GM21737 (cell line): ENCODE results near the gene ZFP37.
A peak's percentile ranks its signal among the peaks of the same experiment; 100 is the strongest.
"Not testable (repeated sequence)": the region's sequence is repeated elsewhere in the genome, so short reads cannot be mapped to it uniquely, and the experiment has no call there.

ENCODE experiments used
- ATAC-seq: cut with Tn5 transposase; IDR thresholded peaks from one replicate; pipeline ENCODE4 v1.9.1; 2021; ENCODE audit warnings: mild to moderate bottlenecking, moderate library complexity; ENCODE audit not compliant: unreplicated experiment

ZFP37 gene

DNA sequence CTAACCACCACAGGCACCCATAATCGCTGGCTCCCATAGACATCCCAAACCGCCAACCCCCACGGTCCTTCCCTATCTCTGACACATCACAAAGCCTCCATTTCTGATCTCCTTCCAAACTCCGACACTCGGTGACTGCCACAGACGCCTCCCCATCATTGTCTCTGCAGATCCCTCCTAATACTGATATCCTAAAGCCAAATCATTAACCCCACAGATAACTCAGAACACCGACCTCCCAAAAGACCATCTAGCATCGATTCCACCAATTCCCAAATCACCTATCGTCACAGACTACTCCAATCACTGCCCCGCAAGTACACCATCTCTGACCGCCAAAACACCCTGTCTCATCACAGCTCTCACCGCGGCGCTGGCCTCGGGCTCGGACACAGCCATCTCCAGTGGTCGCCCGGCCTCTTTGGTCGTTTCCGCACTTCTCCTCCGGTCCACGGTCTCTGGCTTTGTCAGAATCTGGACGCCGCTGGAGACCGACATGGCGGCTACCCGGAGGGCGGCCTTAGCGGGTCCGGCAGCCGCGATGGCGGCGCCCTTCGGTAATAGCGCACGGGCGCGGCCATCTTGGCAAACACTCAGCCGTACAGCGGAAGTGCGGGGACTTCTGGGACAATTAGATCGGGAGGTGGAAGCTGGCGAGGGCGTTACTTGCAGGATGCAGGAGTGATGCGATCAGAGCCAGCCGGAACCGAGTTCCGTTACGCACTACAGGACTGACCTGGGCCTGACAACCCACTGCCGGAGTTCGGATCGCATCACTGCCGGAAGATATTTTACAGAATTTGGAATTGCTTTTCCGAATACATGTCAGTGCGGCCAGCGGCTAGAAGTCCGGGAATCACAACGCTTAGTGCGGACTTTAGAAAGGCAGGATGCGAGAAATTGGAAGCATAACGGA, at the start of gene ZFP37:
Gene ZFP37, minus strand, starts transcription at position 534 of the 916 bp plus-strand sequence. Its CDS starts 36 bp downstream, at position 498.
- ATAC-seq, result peak; percentile 93

DNA sequence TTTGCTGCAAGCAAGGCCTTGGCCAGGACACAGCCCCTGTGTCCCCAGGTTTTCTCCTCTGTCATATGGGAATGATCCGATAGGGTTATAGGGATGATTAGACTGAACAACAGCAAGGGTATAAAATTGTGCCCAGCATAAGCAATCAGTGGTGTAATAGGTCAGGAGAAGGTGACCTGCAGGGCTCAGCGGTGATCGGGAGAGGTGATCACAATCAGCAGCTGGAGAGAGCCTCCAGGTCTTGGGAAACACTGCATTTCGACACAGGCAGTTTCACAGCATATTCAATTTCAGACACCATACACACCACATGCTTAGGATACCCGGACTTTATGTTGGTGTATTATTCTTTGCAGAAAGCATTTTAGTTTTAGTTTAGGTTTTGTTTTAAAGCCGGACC, 48.8 kb upstream of the ZFP37 start:
- not testable (repeated sequence) for ATAC-seq

DNA sequence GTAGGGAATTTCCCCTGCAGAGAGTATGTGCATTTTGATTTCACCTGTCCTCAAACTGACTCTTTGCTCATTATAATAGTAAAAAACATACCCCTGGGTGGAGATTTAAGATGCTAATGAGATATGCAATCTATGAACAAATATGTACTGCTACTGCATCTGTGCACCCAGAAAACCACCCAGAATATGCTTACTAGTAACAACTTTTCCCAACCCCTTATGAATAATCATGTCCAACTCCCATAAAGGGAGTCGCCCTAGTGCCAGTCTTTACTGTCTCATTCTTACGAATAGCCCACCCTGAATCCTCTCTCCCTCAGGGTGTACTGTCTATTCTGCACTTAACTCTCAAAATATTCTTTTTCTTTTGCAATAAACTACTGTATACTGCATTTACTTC, 39.0 kb upstream of the ZFP37 start:
- no peak for ATAC-seq

DNA sequence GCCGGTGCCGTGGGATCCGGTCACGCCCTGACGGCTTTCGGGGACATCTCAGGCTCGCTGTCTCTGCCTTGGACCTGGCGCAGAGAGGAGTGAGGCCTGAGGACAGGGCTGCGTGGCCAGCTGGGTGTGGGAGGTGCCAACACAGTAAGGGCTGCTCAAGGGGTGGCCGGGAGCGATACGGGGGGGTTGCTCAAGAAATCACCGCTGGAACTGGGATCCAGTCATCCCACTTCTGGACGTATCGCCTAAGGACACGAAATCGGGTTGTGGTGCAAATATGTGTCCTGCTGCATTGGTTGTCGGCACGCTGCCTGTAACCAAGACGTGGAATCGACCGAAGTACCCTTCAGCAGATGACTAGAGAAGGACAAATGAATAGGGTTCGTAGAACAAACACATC, 33.4 kb upstream of the ZFP37 start:
- ATAC-seq, result not testable (repeated sequence)

DNA sequence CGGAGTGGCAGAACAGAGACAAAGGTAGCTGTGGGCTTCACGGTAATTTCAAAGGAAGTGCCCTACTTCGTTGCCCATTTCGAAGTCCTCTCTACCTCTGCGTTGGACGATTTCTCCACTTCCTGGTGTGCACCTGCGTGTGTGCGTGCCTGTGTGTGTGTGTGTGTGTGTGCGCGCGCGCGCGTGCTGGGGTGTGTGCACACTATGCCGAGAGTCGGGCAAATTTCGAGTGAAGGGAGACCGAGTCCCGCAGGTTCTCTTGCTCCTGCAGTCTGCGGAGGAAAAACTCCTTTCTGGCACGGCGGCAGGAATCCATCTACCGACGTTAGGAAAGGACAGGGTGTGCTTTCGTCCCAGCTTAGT, 32.6 kb upstream of the ZFP37 start:
- ATAC-seq, result not testable (repeated sequence)

DNA sequence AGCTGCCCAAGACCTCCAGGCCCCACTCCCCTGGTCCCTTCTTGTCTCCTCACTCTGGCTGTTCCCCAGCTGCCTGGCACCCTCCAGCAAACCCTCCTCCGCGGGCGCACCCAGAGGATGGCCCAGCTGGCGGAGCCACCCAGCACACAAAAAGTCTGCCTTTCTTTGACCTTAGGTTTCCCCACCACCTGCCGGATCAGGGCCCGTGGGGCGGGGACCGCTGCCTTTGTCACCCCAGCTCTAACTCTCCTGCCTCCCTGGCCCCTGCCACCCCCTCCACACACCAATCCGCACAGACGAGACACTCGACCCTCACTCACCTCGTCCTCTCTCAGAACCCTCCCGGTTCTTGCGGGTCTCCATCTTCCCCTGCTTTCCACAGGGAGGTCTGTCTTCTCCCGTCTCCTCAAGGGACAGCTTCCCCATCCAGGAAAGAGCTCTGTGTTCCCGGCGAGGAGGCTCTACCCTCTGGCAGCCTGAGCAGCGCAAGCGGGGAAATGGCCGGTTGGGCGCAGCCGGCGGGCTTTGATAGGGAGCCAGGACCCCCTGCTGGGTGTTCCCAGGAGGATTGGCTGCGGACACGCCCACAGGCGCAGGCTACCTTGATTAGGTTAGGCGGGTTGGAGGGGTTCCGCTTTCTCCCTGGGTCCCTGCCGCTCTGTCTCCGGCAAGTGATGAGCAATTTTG, 32.1 kb upstream of the ZFP37 start:
- ATAC-seq, result not testable (repeated sequence)

DNA sequence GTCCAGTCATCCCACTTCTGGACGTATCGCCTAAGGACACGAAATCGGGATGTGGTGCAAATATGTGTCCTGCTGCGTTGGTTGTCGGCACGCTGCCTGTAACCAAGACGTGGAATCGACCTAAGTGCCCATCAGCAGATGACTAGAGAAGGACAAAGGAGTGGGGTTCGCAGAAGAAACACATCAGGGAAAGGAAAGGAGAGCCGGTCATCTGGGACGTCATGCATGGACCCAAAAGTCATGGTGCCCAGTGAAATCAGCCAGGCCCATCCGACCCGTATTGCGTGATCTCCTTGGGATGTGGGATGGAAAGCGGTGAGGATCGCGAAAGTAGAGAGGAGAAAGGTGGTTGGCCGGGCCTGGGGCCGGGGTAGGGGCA, 6.4 kb upstream of the ZFP37 start:
- not testable (repeated sequence) for ATAC-seq

DNA sequence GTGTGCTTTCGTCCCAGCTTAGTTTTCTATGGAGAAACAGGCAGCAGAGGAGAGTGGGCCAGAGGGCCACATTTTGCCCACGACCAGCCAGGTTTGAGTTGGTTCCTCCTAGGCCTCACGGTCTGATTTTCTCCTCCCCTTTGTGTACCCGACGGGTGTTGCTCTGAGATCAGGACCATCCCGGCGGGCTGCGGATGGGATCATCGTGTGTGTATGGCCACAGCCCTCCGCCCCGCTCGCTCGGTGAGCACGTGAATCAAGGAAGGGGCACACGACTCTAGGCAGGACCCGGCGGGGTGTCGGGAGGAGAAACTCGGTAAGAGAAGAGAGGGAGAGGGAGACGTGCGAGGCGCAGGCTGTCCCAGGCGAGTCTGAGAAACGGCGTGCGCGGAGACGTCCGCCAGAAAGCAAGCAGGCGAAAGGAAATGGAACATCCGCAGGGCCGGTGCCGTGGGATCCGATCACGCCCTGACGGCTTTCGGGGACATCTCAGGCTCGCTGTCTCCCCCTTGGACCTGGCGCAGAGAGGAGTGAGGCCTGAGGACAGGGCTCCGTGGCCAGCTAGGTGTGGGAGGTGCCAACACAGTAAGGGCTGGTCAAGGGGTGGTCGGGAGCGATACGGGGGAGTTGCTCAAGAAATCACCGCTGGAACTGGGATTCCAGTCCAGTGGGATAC, 5.9 kb upstream of the ZFP37 start:
- not testable (repeated sequence) for ATAC-seq

DNA sequence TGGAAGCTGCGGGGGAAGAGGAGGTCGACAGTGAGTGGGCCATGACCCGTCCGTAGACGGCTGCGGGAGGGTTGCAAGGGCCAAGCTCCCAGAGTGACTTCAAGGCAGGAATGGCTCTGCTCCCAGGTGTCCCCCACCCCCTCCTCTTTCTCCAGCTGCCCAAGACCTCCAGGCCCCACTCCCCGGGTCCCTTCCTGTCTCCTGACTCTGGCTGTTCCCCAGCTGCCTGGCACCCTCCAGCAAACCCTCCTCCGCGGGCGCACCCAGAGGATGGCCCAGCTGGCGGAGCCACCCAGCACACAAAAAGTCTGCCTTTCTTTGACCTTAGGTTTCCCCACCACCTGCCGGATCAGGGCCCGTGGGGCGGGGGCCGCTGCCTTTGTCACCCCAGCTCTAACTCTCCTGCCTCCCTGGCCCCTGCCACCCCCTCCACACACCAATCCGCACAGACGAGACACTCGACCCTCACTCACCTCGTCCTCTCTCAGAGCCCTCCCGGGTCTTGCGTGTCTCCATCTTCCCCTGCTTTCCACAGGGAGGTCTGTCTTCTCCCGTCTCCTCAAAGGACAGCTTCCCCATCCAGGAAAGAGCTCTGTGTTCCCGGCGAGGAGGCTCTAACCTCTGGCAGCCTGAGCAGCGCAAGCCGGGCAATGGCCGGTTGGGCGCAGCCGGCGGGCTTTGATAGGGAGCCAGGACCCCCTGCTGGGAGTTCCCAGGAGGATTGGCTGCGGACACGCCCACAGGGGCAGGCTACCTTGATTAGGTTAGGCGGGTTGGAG, 4.7 kb upstream of the ZFP37 start:
- ATAC-seq, result not testable (repeated sequence)

DNA sequence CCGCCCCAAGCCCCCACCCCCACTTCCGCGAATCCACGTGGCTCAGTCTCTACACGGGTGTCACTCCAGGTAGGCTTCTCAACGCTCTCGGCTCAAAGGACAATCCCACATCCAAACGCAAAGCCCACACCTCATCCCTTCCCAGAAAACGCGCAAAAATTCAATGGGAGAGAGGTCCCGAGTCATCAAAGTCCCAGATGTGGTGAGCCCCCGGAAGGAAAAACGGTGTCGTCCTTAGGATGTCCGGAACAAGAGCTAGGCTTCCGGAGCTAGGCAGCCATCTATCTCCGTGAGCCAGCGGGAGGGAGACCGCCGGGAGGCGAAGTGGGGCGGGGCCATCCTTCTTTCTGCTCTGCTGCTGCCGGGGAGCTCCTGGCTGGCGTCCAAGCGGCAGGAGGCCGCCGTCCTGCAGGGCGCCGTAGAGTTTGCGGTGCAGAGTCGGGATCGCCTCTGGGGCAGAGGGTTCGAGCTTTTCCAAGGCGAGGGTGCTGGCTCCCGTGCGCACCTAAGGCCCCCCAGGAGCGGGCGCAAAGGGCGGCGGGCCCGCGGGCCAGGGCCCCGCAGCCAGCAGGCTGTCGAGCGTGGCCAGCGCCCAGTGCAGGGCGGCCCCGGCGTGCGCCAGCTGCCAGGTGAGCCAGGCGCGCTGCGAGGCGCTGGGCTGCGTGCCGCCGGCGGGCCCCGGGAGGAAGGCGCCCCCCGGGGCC, 3.2 kb upstream of the ZFP37 start:
- not testable (repeated sequence) for ATAC-seq

DNA sequence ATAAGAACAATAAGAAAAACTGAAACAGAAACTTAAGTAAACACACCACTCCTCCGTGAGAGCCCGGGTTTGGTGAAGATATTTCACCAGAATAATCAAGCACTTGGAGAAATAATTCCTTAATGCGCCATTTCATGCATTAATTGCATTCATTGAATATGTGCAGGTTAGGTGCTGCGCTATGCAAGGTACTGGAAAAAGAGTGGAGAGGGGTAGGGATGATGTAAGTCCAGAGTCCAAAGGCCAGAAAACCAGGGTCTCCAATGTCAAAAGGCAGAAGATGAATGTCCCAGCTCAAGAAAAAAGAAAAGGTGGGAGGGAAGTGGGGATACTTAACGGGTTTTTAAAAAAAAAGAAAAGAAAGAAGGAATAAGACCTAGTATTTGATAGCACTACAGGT, 669 bp upstream of the ZFP37 start:
- no peak for ATAC-seq

DNA sequence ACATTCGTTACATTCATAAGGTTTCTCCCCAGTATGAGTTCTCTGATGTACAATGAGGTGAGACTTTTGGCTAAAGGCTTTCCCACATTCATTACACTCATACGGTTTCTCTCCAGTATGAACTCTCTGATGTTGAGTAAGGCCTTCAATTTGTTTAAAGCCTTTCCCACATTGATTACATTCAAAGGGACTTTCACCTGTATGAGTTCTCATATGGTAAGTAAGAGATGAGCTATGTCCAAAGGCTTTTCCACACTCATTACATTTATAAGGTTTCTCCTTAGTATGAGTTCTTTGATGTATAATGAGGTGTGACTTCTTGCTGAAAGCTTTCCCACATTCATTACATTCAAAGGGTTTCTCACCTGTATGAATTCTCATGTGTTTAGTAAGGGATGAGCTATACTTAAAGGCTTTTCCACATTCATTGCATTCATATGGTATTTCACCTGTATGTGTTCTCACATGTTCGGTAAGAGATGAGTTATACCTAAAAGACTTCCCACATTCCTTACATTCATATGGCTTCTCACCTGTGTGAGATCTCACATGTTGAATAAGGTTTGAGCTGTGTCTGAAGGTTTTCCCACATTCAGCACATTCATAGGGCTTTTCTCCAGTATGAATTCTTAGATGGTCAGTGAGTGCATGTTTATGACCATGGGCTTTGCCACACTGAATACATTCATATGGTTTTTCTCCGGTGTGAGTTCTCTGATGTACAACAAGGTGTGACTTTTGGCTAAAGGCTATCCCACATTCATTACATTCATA, 13.5 kb downstream of the ZFP37 start:
- no peak for ATAC-seq

DNA sequence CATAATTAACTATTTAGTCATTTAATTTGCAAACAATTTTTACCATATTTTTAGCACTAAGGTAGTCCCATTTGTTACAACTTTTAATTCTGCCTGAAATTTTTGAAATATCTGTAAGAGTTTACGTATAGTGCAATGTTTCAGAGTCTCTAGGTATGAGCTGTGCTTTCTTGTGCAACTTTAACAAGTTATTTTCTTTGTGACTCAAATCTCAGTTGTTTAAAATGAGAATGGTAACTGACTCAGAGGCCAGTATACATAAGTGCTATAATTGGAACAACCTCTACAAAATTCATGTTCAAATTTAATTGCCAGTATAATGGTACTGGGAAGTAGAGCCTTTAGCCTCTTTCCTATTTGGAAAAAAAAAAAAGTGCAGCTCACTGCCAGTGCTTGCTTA, 30.3 kb downstream of the ZFP37 start:
- ATAC-seq, result no peak

DNA sequence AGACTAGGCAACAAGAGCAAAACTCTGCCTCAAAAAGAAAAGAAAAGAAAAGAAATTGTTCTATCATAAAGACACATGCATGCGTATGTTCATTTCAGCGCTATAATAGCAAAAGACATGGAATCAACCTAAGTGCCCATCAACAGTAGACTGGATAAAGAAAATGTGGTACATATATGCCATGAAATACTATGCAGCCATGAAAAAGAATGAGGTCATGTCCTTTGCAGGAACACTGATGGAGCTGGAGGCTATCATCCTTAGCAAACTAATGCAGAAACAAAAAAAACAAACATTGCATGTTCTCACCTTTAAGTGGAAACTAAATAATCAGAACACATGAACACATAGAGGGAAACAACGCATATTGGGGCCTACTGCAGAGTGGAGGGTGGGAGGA, 38.3 kb downstream of the ZFP37 start:
- no peak for ATAC-seq

DNA sequence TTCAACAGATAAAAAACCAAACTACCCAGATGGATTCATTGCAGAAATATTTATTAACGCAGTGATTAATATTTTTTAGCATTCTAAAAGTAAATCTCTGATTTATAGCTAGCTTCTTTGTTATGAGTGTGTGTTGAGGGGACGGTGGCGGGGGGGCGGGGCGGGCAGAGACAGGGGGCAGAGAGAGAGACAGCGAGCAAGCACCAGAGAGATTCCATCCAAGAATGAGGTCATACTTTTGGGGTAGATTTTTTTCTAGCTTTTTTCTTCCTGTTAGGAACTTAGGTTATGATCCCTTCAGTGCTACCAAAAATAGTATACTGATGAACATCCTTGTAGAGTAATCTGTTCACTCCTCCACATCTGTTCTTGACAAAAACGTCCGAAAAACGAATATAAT, 44.0 kb downstream of the ZFP37 start:
- no peak for ATAC-seq

DNA sequence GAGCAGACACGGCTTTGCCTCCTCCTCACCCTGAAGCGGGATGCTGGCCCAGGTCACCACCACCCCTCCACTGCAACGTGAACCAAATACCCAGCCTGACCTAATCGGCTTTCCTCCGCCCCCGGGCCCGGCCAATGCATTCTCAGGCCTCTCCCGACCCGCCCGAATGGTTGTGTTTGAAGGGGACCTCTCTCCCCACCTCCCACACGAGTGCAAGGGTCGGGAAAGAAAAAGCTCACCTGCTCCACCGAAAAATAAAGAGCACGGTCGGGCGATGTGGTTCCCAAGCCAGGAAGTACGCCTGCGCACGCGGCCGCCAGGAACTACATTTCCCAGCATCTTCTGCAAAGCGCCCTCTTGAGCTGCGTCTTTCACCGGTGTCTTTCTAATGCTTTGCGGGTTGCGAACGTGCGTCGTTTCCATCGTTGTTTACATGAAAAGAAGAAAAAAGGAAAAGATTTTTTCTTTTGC, 44.6 kb downstream of the ZFP37 start, which contains the start of gene ZNF883:
Gene ZNF883, minus strand, starts transcription at position 282 of the 471 bp plus-strand sequence.
- ATAC-seq, result no peak

DNA sequence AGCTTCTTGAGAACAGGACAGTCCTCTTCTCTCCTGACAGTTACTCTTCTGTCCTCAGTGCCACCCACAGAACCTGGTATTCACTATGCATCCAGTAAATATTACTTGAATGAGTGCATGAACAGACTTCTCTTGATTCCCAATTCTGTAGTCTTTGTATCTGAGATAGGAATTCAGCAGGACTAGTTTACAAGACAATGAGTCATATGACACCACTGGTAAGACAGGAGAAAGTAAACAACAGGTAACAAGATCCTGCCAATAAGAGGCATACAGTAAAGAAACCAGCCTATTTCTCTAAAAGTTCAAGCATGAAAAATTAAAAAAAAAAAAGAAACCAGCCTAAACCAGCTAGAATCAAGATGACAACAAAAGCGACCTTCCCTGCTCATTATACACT, 50.7 kb downstream of the ZFP37 start:
- no peak for ATAC-seq

DNA sequence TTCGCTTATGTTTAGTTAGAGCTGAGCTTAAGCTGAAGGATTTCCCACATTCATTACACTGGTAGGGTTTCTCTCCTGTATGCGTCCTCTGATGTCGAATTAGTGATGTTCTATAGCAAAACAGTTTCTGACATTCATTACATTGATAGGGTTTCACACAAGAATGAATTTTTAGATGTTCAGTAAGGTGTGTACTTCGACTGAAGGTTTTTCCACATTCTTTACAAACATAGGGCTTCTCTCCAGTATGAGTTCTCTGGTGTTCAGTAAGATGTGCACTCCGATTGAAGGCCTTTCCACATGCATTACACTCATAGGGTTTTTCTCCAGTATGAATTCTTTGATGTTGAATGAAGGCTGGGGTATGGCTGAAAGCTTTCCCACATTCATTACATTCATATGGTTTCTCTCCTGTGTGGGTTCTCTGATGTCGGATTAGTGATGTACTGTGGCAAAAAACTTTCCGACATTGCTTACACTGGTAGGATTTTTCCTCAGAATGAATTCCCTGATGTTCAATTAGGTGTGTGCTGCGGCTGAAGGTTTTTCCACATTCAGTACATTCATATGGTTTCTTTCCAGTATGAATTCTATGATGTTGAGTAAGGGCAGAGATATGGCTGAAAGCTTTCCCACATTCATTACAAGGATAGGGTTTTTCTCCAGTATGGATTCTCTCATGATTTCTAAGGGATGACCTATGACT, 59.1 kb downstream of the ZFP37 start:
- no peak for ATAC-seq
